ENCODE data around the gene G3BP1. TPM values are rescaled to one million over a fixed set of nuclear protein-coding genes. Genes with fewer than 3 reads are reported as not detected.
"Not testable (repeated sequence)": the region's sequence is repeated elsewhere in the genome, so short reads cannot be mapped to it uniquely, and the experiment has no call there.

Gene G3BP1
- total RNA-seq, 2 experiments from 2014 or later: 178 to 261 TPM

- TF ChIP-seq CTCF (conservative IDR thresholded peaks at IDR 0.05; ENCODE audit: low read length) (peak; percentile 89), EZH2phosphoT487 (IDR thresholded peaks at IDR 0.05; ENCODE audit: borderline replicate concordance, low read depth, low read length) (no peak)
- no peak overlapping the region for H3K4me3 ChIP-seq (ENCODE audit: low read depth, low read length, poor library complexity, severe bottlenecking)
- H3K4me2 ChIP-seq (ENCODE audit: low read length): no peak overlapping the region
- peak; percentile 50 for DNase-seq (ENCODE audit: low spot score)
- H3K79me2 ChIP-seq (ENCODE audit: insufficient read depth, low read depth, low read length): no peaks in the 10 kb centered on the region
- ChIA-PET POLR2A (interaction anchor here (1.6 to 1.7 kb wide), 2 partner anchors 9 to 11 kb away, joined by 5 to 6 read pairs; no protein-coding TSS in a partner anchor), CTCF (ENCODE audit: unreplicated experiment) (interaction anchor here (1.0 kb wide), 1 partner anchor 525 kb away, joined by 4 read pairs; no protein-coding TSS in a partner anchor)
- H3K4me1 ChIP-seq (ENCODE audit: insufficient read depth, low read length, poor library complexity, severe bottlenecking): no peaks in the 10 kb centered on the region
- no TSS peak for BruUV-seq (replicated peaks)
- H4K20me1 ChIP-seq (ENCODE audit: insufficient read depth, low read length): no peaks in the 10 kb centered on the region
- H3K9me3 ChIP-seq (ENCODE audit: low read length): no peaks in the 10 kb centered on the region
- no peak overlapping the region for H2AFZ ChIP-seq (ENCODE audit: low read length)
- intact Hi-C loops (cut with micrococcal nuclease; ENCODE audit: unreplicated experiment): loop anchor here (1.0 to 10.0 kb wide), 3 partner anchors 318 to 679 kb away; no protein-coding TSS in a partner anchor
- H3K9me2 ChIP-seq (ENCODE audit: insufficient read depth, low read length): no peaks in the 10 kb centered on the region
- peaks cover 6% of the 10 kb centered on the region; the same call in 1 of the 2 replicates for H3K36me3 ChIP-seq (ENCODE audit: insufficient read depth, low read length)
- H3K27ac ChIP-seq (ENCODE audit: low read depth, low read length, poor library complexity, severe bottlenecking): no peak overlapping the region
Observed at GRCh38 chr5:151825445-151825844, 53.7 kb downstream of the G3BP1 start.

DNA sequence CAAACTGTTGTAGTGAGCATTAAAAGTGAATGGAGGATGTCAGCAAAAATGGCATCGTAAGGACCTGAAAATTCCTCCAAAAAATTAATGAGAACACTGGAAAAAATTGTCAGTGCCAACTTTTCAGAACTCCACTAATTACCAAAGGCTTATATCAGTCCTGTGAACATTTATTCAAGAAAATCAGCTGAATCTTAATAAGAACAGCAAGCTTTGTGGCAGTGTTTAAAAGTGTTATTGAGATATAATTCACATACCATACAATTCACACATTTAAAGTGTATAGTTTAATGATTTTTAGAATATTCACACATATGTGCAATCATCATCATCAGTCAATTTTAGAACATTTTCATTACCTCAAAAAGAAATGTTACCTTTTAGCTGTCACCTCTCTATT is 57.6 kb downstream of the G3BP1 start:
- intact Hi-C loops (cut with micrococcal nuclease; ENCODE audit: unreplicated experiment): loop anchor here (5.0 to 10.0 kb wide), 2 partner anchors 518 to 675 kb away; no protein-coding TSS in a partner anchor
- Histone ChIP-seq H3K36me3 (ENCODE audit: insufficient read depth, low read length) (peaks cover 6% of the 10 kb centered on the region; the same call in 1 of the 2 replicates), H3K9me2 (ENCODE audit: insufficient read depth, low read length) (no peaks in the 10 kb centered on the region), H3K9me3 (ENCODE audit: low read length) (no peaks in the 10 kb centered on the region), H2AFZ (ENCODE audit: low read length) (no peak overlapping the region), H3K4me1 (ENCODE audit: insufficient read depth, low read length, poor library complexity, severe bottlenecking) (no peaks in the 10 kb centered on the region), H3K4me3 (ENCODE audit: low read depth, low read length, poor library complexity, severe bottlenecking) (no peak overlapping the region), H4K20me1 (ENCODE audit: insufficient read depth, low read length) (no peaks in the 10 kb centered on the region), H3K79me2 (ENCODE audit: insufficient read depth, low read depth, low read length) (no peaks in the 10 kb centered on the region), H3K27ac (ENCODE audit: low read depth, low read length, poor library complexity, severe bottlenecking) (no peak overlapping the region), H3K4me2 (ENCODE audit: low read length) (no peak overlapping the region)
- no peak for DNase-seq (ENCODE audit: low spot score)
- no peak for TF ChIP-seq CTCF (conservative IDR thresholded peaks at IDR 0.05; ENCODE audit: low read length)
- no peak for TF ChIP-seq EZH2phosphoT487 (IDR thresholded peaks at IDR 0.05; ENCODE audit: borderline replicate concordance, low read depth, low read length)
- POLR2A ChIA-PET: interaction anchor here (0.7 kb wide), 1 partner anchor 160 kb away, joined by 3 read pairs; no protein-coding TSS in a partner anchor
- BruUV-seq (replicated peaks): no TSS peak
- CTCF ChIA-PET (ENCODE audit: unreplicated experiment): no interaction called here

- H3K9me2 ChIP-seq (ENCODE audit: insufficient read depth, low read length); H3K79me2 ChIP-seq (ENCODE audit: insufficient read depth, low read depth, low read length); BruUV-seq (replicated peaks); H3K27ac ChIP-seq (ENCODE audit: low read depth, low read length, poor library complexity, severe bottlenecking); H4K20me1 ChIP-seq (ENCODE audit: insufficient read depth, low read length); H3K4me1 ChIP-seq (ENCODE audit: insufficient read depth, low read length, poor library complexity, severe bottlenecking); intact Hi-C loops (cut with micrococcal nuclease; ENCODE audit: unreplicated experiment); H3K4me2 ChIP-seq (ENCODE audit: low read length); DNase-seq (ENCODE audit: low spot score); H3K4me3 ChIP-seq (ENCODE audit: low read depth, low read length, poor library complexity, severe bottlenecking); H2AFZ ChIP-seq (ENCODE audit: low read length); CTCF ChIA-PET (ENCODE audit: unreplicated experiment); H3K36me3 ChIP-seq (ENCODE audit: insufficient read depth, low read length); H3K9me3 ChIP-seq (ENCODE audit: low read length); POLR2A ChIA-PET: not testable (repeated sequence)
Observed at GRCh38 chr5:151832843-151833242, 61.1 kb downstream of the G3BP1 start.

Data from OCI-LY7 (cell line).